ENCODE data around the gene TMEM165.

GRCh38 chr4:55437356-55437796 lies 41.6 kb downstream of the TMEM165 start:
- no peak for TF ChIP-seq TAF1 (IDR thresholded peaks at IDR 0.05; ENCODE audit: low read depth, low read length)
- no peak for TF ChIP-seq POLR2A (IDR thresholded peaks at IDR 0.05; ENCODE audit: low read depth, low read length)
